ENCODE data around the gene LACRT.

DNA sequence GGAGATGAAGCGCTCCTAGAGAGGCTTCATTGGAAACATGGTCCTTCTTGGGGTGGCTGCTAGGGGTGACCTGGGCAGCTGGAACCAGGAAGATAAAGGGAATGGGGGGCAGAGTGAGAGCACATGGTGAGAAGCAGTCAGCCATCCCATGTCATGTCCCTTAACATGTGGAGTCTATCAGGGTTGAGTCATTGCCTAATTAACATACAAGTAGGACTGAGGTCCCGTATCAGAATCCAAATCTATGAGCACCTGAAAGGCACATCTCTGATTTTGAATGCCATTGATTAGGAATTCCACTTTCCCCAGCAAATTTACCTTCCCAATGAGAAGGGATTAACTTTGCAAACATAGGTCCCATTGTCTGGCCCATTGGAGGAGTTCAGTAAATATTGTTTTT, 25.9 kb downstream of the LACRT start:
- TF ChIP-seq, protein P1, sequence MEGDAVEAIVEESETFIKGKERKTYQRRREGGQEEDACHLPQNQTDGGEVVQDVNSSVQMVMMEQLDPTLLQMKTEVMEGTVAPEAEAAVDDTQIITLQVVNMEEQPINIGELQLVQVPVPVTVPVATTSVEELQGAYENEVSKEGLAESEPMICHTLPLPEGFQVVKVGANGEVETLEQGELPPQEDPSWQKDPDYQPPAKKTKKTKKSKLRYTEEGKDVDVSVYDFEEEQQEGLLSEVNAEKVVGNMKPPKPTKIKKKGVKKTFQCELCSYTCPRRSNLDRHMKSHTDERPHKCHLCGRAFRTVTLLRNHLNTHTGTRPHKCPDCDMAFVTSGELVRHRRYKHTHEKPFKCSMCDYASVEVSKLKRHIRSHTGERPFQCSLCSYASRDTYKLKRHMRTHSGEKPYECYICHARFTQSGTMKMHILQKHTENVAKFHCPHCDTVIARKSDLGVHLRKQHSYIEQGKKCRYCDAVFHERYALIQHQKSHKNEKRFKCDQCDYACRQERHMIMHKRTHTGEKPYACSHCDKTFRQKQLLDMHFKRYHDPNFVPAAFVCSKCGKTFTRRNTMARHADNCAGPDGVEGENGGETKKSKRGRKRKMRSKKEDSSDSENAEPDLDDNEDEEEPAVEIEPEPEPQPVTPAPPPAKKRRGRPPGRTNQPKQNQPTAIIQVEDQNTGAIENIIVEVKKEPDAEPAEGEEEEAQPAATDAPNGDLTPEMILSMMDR (IDR thresholded peaks at IDR 0.05) = no peak
- no peak for TF ChIP-seq POLR2AphosphoS5 (IDR thresholded peaks at IDR 0.05)
- TF ChIP-seq POLR2A (IDR thresholded peaks at IDR 0.05) = no peak
- TF ChIP-seq EP300 (IDR thresholded peaks at IDR 0.05) = no peak

Measured in sigmoid colon (tissue), 4 donors.